Sigmoid colon (tissue), 7 donors: Measurements from ENCODE around the gene PLVAP. TPM values are rescaled to one million over a fixed set of nuclear protein-coding genes. Genes with fewer than 3 reads are reported as not detected.

Source experiments
- DNase-seq: peaks from one replicate; pipeline ENCODE4 v3.0.0-alpha.2; 2019
- H3K27ac ChIP-seq, 4 donors: fragments of 200-600 bp; sonication (generic); one replicate each; pipeline ENCODE4 v1.5.1; 2016 to 2019; ENCODE audit warnings: mild to moderate bottlenecking in 1 of 4
- H3K27me3 ChIP-seq, 3 donors: fragments of 200-600 bp; sonication (generic); one replicate each; pipeline ENCODE4 v1.5.1; 2019; ENCODE audit warnings: mild to moderate bottlenecking in 1 of 3
- H3K36me3 ChIP-seq, 4 donors: fragments of 200-600 bp; sonication (generic); one replicate each; pipeline ENCODE4 v1.5.1; 2016 to 2019
- H3K4me1 ChIP-seq, 4 donors: fragments of 200-600 bp; sonication (generic); one replicate each; pipeline ENCODE4 v1.5.1; 2017 to 2019
- H3K4me3 ChIP-seq, 4 donors: fragments of 200-600 bp; sonication (generic); one replicate each; pipeline ENCODE4 v1.5.1; 2017 to 2019; ENCODE audit warnings: mild to moderate bottlenecking in 2 of 4, moderate library complexity in 1 of 4
- H3K9me3 ChIP-seq, 4 donors: fragments of 200-600 bp in 3 of 4; sonication (generic) in 3 of 4; one replicate each; pipeline versions ENCODE4 v1.5.1 to v1.6.1; 2013 to 2019
- EP300 ChIP-seq, 4 donors: sonication (generic); formaldehyde crosslinking; IDR thresholded peaks; one replicate each; pipeline ENCODE4 v1.6.1; 2017; ENCODE audit warnings: antibody characterized with exemption in 4 of 4
- POLR2A ChIP-seq, 2 donors: fragments of 450-650 bp; IDR thresholded peaks; one replicate each; pipeline ENCODE4 v1.6.1; 2016; ENCODE audit warnings: antibody characterized with exemption in 2 of 2, mild to moderate bottlenecking in 2 of 2, moderate library complexity in 2 of 2
- POLR2AphosphoS5 ChIP-seq, 4 donors: sonication (generic); formaldehyde crosslinking; IDR thresholded peaks; one replicate each; pipeline ENCODE4 v1.6.1; 2017; ENCODE audit warnings: antibody characterized with exemption in 4 of 4
- WGBS, 2 donors: extraction: QIAGEN DNeasy Blood & Tissue Kit; methylation state at CpG; one replicate each; pipeline ENCODE4 v1.1.7; 2013; 5-methylcytosine and 5-hydroxymethylcytosine counted together
- intact Hi-C: fragments of 100-400 bp; cut with DNase I; formaldehyde crosslinking; loops from one replicate; pipeline ENCODE4 v1.15.1; 2023
- polyA plus RNA-seq, 3 donors: library from polyadenylated mRNA; stranded (reverse); fragments of 200-250 nt; gene quantifications; one replicate each; pipeline ENCODE4 v1.2.3, GENCODE V29; 2013
- total RNA-seq, 4 donors: library from RNA; depleted of rRNA; stranded (reverse); fragments of >200 nt; gene quantifications; one replicate each; pipeline ENCODE4 v1.1.0, GENCODE V29; 2016
- TF ChIP-seq, protein P1 (sequence below), 4 experiments: fragments of 450-650 bp in 3 of 4; fragments of 200-600 bp in 1 of 4; IDR thresholded peaks; one replicate each; pipeline ENCODE4 v1.5.1; 2016 to 2019; ENCODE audit warnings: antibody characterized with exemption in 4 of 4, mild to moderate bottlenecking in 3 of 4, moderate library complexity in 2 of 4
- donor health status: healthy with polysubstance abuse.
- donor health status: Bipolar disorder and iron deficiency.
- donor health status: healthy.

PLVAP gene
- total and polyA plus RNA-seq, 7 donors, result 3.0 to 54.7 (median 19.6) TPM

DNA sequence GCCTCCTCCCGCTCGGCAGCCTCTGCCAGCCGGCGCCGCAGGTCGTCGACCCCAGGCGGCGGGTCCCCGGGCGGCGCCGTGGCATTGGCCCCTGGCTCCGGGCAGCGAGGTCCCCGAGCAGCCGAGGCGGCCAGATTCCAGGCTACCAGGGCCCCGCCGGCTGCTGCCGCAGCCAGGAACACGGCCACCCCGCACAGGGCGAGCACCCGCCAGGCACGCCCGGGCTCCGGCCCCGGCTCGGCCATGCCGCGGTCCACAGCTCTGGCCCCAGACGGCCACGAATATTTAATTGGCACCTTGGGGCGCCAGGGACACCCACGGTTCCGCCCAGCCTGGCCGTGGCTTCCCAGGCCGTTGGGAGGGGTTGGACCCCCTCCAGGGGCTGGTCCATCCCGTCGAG, 16.8 kb upstream of the PLVAP start, which contains the start of gene CCDC194:
CCDC194 (minus strand) TSS at position 283 of the 400 bp plus-strand sequence; CDS start at position 245, 38 bp downstream.
- H3K9me3 ChIP-seq, result peaks cover 0 to 8% (median 0%) of the 10 kb centered on the region in 4 donors
- peaks cover 0 to 28% (median 10%) of the 10 kb centered on the region in 3 donors for H3K27me3 ChIP-seq
- no peaks in the 10 kb centered on the region for H3K36me3 ChIP-seq
- H3K4me1 ChIP-seq, result peaks cover 0 to 23% (median 18%) of the 10 kb centered on the region in 4 donors
- intact Hi-C loops, result loop anchor here (2.0 kb wide), 1 partner anchor 73 kb away; no protein-coding TSS in a partner anchor
- DNase-seq, result no peak
- no peak within 1 kb of the TSS for H3K4me3 ChIP-seq
- WGBS, 2 donors, result 24 to 55% methylated on average over 41 of the region's 41 CpGs
- no peak within 1 kb of the TSS for H3K27ac ChIP-seq
- TF ChIP-seq POLR2AphosphoS5 (IDR thresholded peaks at IDR 0.05) (no peak), EP300 (IDR thresholded peaks at IDR 0.05) (no peak), POLR2A (IDR thresholded peaks at IDR 0.05) (no peak)
- TF ChIP-seq, protein P1, sequence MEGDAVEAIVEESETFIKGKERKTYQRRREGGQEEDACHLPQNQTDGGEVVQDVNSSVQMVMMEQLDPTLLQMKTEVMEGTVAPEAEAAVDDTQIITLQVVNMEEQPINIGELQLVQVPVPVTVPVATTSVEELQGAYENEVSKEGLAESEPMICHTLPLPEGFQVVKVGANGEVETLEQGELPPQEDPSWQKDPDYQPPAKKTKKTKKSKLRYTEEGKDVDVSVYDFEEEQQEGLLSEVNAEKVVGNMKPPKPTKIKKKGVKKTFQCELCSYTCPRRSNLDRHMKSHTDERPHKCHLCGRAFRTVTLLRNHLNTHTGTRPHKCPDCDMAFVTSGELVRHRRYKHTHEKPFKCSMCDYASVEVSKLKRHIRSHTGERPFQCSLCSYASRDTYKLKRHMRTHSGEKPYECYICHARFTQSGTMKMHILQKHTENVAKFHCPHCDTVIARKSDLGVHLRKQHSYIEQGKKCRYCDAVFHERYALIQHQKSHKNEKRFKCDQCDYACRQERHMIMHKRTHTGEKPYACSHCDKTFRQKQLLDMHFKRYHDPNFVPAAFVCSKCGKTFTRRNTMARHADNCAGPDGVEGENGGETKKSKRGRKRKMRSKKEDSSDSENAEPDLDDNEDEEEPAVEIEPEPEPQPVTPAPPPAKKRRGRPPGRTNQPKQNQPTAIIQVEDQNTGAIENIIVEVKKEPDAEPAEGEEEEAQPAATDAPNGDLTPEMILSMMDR (IDR thresholded peaks at IDR 0.05), result no peak

DNA sequence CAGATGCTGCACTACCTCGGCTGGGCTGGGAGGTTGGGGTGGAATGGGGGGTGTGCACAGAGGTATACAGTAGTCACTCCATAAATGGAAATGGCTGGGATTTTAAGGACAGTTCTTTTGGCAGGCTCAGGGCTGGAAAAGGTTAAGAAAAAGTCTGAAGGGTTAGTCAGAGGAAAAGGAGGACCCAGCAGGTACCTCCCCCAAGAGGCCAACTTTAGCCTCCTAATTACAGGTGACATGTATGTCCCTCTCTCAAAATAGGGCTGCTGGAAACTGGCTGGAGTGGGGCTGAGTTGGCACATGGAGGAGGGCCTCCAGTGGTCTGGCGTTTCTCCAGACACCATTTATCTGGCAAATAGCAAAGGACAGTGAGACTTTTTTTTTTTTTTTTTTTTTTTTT, 15.9 kb upstream of the PLVAP start:
- peaks cover 0 to 23% (median 18%) of the 10 kb centered on the region in 4 donors for H3K4me1 ChIP-seq
- 29 to 61% methylated on average over 2 of the region's 2 CpGs for WGBS, 2 donors
- no peak for DNase-seq
- H3K27me3 ChIP-seq, result peaks cover 0 to 28% (median 10%) of the 10 kb centered on the region in 3 donors
- peaks cover 0 to 8% (median 0%) of the 10 kb centered on the region in 4 donors for H3K9me3 ChIP-seq
- no peak for TF ChIP-seq POLR2AphosphoS5 (IDR thresholded peaks at IDR 0.05)
- no peak for TF ChIP-seq POLR2A (IDR thresholded peaks at IDR 0.05)
- no peak for TF ChIP-seq EP300 (IDR thresholded peaks at IDR 0.05)
- TF ChIP-seq, protein P1 (IDR thresholded peaks at IDR 0.05), result no peak
- intact Hi-C loops, result no loop called here
- no peaks in the 10 kb centered on the region for H3K36me3 ChIP-seq
- no peak overlapping the region for H3K27ac ChIP-seq
- H3K4me3 ChIP-seq, result no peak overlapping the region

DNA sequence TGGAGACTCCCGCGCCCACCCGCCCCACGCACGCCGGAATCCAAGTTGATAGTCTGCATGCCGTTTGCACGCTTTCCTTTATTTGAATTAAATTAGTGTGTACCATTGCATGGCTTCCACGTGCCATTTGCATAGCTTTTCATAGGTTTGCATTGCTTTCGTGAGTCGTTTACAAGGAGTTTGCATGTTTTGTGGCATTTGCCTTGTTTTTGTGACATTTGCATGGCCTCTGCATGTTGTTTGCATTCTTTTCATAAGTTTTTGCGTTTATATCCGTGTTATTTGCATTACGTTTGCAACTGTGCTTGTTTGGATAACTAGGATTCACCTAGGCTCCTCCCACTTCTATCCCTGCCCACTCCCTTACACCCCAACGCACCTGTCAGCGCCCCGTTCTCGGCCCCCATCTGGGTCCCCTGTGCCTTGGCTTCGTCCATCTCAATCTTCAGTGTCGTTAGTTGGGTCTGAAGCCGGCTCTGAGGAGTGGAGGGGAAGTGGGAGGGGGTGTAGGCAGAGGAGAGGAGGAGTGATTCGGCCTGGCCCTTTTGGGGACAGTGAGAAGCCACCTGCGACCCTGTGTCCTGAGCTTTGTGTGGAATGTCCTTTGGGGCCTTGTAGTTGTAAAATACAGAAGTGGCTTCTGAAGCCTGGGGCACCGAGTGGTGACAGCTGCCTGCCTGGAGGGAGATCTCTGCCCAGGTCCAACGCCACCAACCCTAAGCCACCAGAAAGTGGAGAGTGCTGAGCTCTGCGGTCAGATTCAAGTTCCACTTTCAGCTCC, 14.4 kb upstream of the PLVAP start:
- 5 to 8% methylated on average over 26 of the region's 26 CpGs for WGBS, 2 donors
- Histone ChIP-seq H3K27ac (no peak overlapping the region), H3K4me3 (peak overlapping the region; percentile 3 to 53 (median 40)), H3K9me3 (peaks cover 0 to 8% (median 0%) of the 10 kb centered on the region in 4 donors), H3K4me1 (peaks cover 0 to 23% (median 18%) of the 10 kb centered on the region in 4 donors), H3K36me3 (no peaks in the 10 kb centered on the region), H3K27me3 (peaks cover 0 to 28% (median 10%) of the 10 kb centered on the region in 3 donors)
- no peak for DNase-seq
- intact Hi-C loops, result no loop called here
- TF ChIP-seq, protein P1 (IDR thresholded peaks at IDR 0.05), result peak in 1 of 4 experiments; percentile 27
- TF ChIP-seq POLR2A (IDR thresholded peaks at IDR 0.05), result no peak

DNA sequence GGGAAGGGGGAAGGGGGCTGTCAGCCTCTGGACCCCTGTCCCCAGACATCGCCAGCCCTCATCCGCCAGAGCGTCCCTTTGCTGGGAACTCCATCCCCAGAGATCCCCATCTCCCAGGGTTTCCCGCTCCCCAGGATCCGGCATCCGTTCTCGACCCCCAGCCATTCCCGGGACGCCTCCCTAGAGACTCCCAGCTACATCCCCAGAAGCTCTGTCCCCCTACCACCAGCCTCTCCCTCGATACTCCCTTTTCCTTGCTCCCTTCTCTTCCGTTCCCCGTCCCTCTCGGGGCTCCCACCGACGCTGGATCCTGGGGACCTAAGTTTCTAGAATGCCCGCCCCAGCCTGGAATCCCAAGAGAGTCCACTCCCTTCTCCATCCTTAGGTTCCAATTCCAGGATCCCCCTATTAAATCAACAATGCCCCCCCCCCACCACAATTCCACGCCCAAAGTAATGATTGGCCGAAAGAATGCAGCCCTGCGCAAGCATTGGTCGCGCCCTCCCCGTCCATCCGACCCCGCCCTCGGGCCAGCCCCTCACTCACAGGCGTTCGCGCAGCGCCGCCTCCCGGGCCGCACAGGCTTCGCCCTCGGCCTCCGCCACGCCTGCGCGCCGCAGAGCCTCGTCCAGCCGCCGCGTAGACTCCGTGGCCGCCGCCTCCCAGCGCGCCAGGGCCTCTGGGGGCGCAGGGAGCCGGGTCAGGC, 13.7 kb upstream of the PLVAP start:
- TF ChIP-seq, protein P1 (IDR thresholded peaks at IDR 0.05), result peak; percentile 23 to 73 (median 38)
- TF ChIP-seq EP300 (IDR thresholded peaks at IDR 0.05) (no peak), POLR2AphosphoS5 (IDR thresholded peaks at IDR 0.05) (peak in 1 of 4 donors; percentile 10)
- peaks cover 0 to 8% (median 0%) of the 10 kb centered on the region in 4 donors for H3K9me3 ChIP-seq
- H3K4me1 ChIP-seq, result peaks cover 0 to 23% (median 18%) of the 10 kb centered on the region in 4 donors
- H3K36me3 ChIP-seq, result no peaks in the 10 kb centered on the region
- peak overlapping the region in 1 of 4 donors; percentile 38 for H3K27ac ChIP-seq
- WGBS, 2 donors, result 1 to 2% methylated on average over 50 of the region's 50 CpGs
- peak overlapping the region; percentile 27 to 53 (median 40) for H3K4me3 ChIP-seq
- intact Hi-C loops, result no loop called here
- peak; percentile 94 for DNase-seq
- peaks cover 0 to 28% (median 10%) of the 10 kb centered on the region in 3 donors for H3K27me3 ChIP-seq
